Measurements from ENCODE around the gene BYSL. TPM values are rescaled to one million over a fixed set of nuclear protein-coding genes. Genes with fewer than 3 reads are reported as not detected.

The BYSL gene
- total and polyA plus RNA-seq, 9 of the 15 experiments (the other 6 are each of a cell fraction or from before 2014, with no cell fraction given): 22.2 to 92.3 (median 53.4) TPM

DNA sequence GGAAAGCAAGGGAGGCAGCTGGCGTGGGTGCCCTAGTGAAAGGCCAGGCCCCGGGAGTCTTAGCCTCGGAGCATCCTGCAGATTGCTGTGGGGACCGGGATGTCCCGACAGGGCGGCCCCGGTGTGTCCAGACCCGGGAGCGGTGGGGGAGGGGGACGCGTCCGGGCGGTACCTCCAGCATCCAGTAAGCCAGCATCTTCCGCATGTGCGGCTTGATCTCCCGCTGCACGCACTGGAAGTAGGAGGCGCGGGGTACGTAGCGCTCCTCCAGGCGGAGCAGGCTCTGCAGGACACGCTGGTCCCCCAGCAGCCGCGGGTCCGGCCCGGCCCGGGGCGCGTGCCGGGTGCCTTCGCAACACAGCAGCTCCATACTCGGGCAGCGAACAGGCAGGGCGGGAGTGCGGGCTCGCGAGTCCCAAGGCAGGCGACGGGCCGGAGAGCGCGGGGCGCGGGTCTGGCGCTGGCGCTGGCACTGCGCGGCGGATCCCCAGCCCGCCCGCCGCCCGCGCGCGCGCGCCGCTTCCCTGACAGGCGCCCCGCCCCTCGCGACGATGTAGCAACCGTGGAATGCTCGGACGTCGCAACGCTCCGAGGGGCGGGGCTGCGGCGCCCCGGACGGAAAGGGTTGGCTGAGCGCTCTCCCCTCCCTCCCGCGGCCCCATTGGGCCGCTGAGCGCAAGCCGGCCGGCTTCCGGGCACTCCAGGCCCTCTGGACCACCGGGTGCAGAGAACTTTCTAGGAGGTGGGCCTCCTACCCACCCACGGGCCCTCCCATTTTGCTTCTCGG is 20.2 kb downstream of the BYSL start, which contains the start of gene CCND3 (continued):
- peak in 1 of 2 experiments; percentile 71; a peak in 1 of 4 replicates for TF ChIP-seq FOXA3 (CRISPR knock-in tag; conservative IDR thresholded peaks at IDR 0.05 in 1 of 2, IDR thresholded peaks at IDR 0.05 in 1 of 2)
- TF ChIP-seq, protein P1, sequence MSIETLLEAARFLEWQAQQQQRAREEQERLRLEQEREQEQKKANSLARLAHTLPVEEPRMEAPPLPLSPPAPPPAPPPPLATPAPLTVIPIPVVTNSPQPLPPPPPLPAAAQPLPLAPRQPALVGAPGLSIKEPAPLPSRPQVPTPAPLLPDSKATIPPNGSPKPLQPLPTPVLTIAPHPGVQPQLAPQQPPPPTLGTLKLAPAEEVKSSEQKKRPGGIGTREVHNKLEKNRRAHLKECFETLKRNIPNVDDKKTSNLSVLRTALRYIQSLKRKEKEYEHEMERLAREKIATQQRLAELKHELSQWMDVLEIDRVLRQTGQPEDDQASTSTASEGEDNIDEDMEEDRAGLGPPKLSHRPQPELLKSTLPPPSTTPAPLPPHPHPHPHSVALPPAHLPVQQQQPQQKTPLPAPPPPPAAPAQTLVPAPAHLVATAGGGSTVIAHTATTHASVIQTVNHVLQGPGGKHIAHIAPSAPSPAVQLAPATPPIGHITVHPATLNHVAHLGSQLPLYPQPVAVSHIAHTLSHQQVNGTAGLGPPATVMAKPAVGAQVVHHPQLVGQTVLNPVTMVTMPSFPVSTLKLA (conservative IDR thresholded peaks at IDR 0.05): peak; percentile 54 to 67; a peak in 3 of 4 replicates
- TF ChIP-seq PML (IDR thresholded peaks at IDR 0.05; ENCODE audit: low read length): peak; percentile 61; the same call in 1 of the 2 replicates
- peak; percentile 88 for TF ChIP-seq CCNT2 (IDR thresholded peaks at IDR 0.05; ENCODE audit: borderline replicate concordance, extremely low read depth, insufficient read length, low read depth, low read length)
- no peak for TF ChIP-seq JUN (IDR thresholded peaks at IDR 0.05; ENCODE audit: borderline replicate concordance, low read depth, low read length)
- peak; percentile 89; the same call in 1 of the 2 replicates for TF ChIP-seq JUN (CRISPR knock-in tag; IDR thresholded peaks at IDR 0.05; ENCODE audit: borderline replicate concordance)
- 0 out of 2 replicates have a peak, but pooled peaks have one; percentile 33 for TF ChIP-seq ETV1 (tag; conservative IDR thresholded peaks at IDR 0.05; ENCODE audit: low read depth)
- peak; percentile 77 for TF ChIP-seq RBFOX2 (IDR thresholded peaks at IDR 0.05; ENCODE audit: low read depth, low read length)
- TF ChIP-seq PHF21A (IDR thresholded peaks at IDR 0.05; ENCODE audit: borderline replicate concordance, low read depth): 0 out of 2 replicates have a peak, but pooled peaks have one; percentile 18
- TF ChIP-seq NR3C1 (CRISPR knock-in tag; IDR thresholded peaks at IDR 0.05): 0 out of 2 replicates have a peak, but pooled peaks have one; percentile 37
- TF ChIP-seq ZNF589 (CRISPR knock-in tag; IDR thresholded peaks at IDR 0.05; ENCODE audit: low read depth): no peak
- TF ChIP-seq, protein P2, sequence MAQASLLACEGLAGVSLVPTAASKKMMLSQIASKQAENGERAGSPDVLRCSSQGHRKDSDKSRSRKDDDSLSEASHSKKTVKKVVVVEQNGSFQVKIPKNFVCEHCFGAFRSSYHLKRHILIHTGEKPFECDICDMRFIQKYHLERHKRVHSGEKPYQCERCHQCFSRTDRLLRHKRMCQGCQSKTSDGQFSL (CRISPR knock-in tag; IDR thresholded peaks at IDR 0.05): no peak
- TF ChIP-seq, protein P2 (tag; IDR thresholded peaks at IDR 0.05): no peak
- TF ChIP-seq BRD4 (IDR thresholded peaks at IDR 0.05): 0 out of 2 replicates have a peak, but pooled peaks have one; percentile 64
- TF ChIP-seq KLF16 (IDR thresholded peaks at IDR 0.05): no peak
- TF ChIP-seq TCFL5 (CRISPR knock-in tag; conservative IDR thresholded peaks at IDR 0.05): no peak
- TF ChIP-seq HDAC2 (IDR thresholded peaks at IDR 0.05): peak; percentile 19; the same call in 1 of the 2 replicates
- TF ChIP-seq NONO (IDR thresholded peaks at IDR 0.05; ENCODE audit: low read depth in 2 of 2, low read length in 1 of 2): peak in 1 of 2 experiments; percentile 95; a peak in 2 of 4 replicates
- TF ChIP-seq HIVEP1 (CRISPR knock-in tag; IDR thresholded peaks at IDR 0.05): no peak
- 0 out of 2 replicates have a peak, but pooled peaks have one; percentile 55 for TF ChIP-seq SAFB (IDR thresholded peaks at IDR 0.05; ENCODE audit: borderline replicate concordance, low read depth, low read length)
